Breast epithelium (tissue), 4 donors: ENCODE measurements around the gene ZNF575. TPM values are rescaled to one million over a fixed set of nuclear protein-coding genes. Genes with fewer than 3 reads are reported as not detected.
A peak's percentile ranks its signal among the peaks of the same experiment; 100 is the strongest.

Experiments used
- DNase-seq, 2 donors: peaks; one replicate each; pipeline ENCODE4 v3.0.0-alpha.2; 2019; ENCODE audit warnings: low spot score in 2 of 2
- H3K27ac ChIP-seq, 2 donors: fragments of 200-600 bp; sonication (generic) in 1 of 2; one replicate each; pipeline ENCODE4 v1.5.1; 2016 to 2019; ENCODE audit warnings: mild to moderate bottlenecking in 1 of 2
- H3K27me3 ChIP-seq, 2 donors: fragments of 200-600 bp; sonication (generic) in 1 of 2; one replicate each; pipeline versions ENCODE4 v1.5.1 to v1.6.0; 2017 to 2019; ENCODE audit warnings: control low read depth in 1 of 2, mild to moderate bottlenecking in 1 of 2
- H3K36me3 ChIP-seq: fragments of 200-600 bp; one replicate; pipeline ENCODE4 v1.5.1; 2019
- H3K4me1 ChIP-seq, 2 donors: fragments of 200-600 bp; sonication (generic); one replicate each; pipeline ENCODE4 v1.5.1; 2016 to 2019; ENCODE audit warnings: control low read depth in 1 of 2
- H3K4me3 ChIP-seq, 3 donors: fragments of 200-600 bp; sonication (generic); 1 replicate in 2 of 3; 2 replicates in 1 of 3; pipeline ENCODE4 v1.5.1; 2016 to 2019; ENCODE audit warnings: mild to moderate bottlenecking in 3 of 3, moderate library complexity in 2 of 3
- H3K9me3 ChIP-seq, 2 donors: fragments of 200-600 bp; sonication (generic) in 1 of 2; one replicate each; pipeline ENCODE4 v1.5.1; 2016 to 2019; ENCODE audit warnings: control low read depth in 1 of 2
- POLR2A ChIP-seq: fragments of 450-650 bp; IDR thresholded peaks from one replicate; pipeline ENCODE4 v1.6.1; 2016; ENCODE audit warnings: antibody characterized with exemption, mild to moderate bottlenecking, moderate library complexity
- POLR2AphosphoS5 ChIP-seq, 3 donors: sonication (generic); formaldehyde crosslinking; IDR thresholded peaks; one replicate each; pipeline ENCODE4 v1.6.1; 2017; ENCODE audit warnings: antibody characterized with exemption in 3 of 3
- intact Hi-C: fragments of 100-400 bp; cut with DNase I; formaldehyde crosslinking; loops from one replicate; pipeline ENCODE4 v1.15.1; 2023; ENCODE audit warnings: low total_unique reads
- total RNA-seq, 3 donors: library from RNA; depleted of rRNA; stranded (reverse); fragments of >200 nt; gene quantifications; one replicate each; pipeline ENCODE4 v1.1.0, GENCODE V29; 2016
- TF ChIP-seq, protein P1 (sequence below), 3 donors: fragments of 450-650 bp; IDR thresholded peaks; one replicate each; pipeline ENCODE4 v1.5.1; 2016 to 2017; ENCODE audit warnings: antibody characterized with exemption in 3 of 3, mild to moderate bottlenecking in 3 of 3, moderate library complexity in 3 of 3

The ZNF575 gene
- total RNA-seq, 3 donors from 2014 or later: 0.59 to 0.98 (median 0.64) TPM

DNA sequence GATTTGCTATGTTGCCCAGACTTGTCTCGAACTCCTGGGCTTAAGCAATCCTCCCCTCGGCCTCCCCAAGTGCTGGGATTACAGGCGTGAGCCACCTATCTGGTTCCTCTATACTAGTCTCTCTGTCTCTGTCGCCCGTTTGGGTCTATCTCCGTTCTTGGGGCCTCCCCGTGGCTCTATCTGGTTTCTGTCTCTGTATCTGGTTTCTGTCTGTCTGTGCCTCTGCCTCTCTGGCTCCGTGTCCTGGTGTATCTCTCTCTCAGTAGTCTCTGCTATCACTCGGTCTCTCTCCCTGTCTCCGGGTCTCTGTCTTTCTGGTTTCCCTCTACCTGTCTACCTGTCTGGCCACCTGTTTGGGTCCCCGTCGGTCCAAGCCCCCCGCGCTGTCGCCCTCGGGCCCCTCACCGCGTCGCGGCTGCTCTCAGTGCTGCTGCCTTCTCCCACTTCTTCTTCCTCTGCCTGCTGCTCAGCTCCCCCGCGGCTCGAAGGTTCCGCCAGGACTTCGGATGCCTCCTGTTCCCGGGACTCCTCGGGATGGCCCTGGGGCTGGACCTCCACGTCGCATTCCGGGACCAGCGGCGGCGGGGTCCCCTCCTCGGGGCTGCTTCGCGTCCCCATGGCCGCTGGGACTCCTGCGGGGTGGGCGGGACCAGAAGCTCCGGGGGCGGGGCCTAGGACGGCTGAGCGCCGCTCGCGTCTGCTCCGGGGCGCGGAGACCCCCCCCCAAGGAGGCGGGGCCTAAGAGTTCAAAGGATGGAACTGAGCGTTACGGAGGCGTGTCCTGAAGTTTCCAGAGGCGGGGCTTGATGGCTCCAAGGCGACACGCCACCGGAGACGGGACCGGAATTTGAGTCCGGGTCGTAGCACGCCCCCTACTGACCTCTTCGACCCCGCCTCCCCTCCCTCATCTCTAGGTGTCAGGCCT lies 29.2 kb upstream of the ZNF575 start:
- Histone ChIP-seq H3K4me3 (peak overlapping the region; percentile 62 to 97 (median 67)), H3K36me3 (no peaks in the 10 kb centered on the region), H3K9me3 (no peaks in the 10 kb centered on the region), H3K4me1 (peaks cover 0 to 3% of the 10 kb centered on the region in 2 donors), H3K27ac (peak overlapping the region; percentile 80 to 94), H3K27me3 (no peaks in the 10 kb centered on the region)
- TF ChIP-seq, protein P1, sequence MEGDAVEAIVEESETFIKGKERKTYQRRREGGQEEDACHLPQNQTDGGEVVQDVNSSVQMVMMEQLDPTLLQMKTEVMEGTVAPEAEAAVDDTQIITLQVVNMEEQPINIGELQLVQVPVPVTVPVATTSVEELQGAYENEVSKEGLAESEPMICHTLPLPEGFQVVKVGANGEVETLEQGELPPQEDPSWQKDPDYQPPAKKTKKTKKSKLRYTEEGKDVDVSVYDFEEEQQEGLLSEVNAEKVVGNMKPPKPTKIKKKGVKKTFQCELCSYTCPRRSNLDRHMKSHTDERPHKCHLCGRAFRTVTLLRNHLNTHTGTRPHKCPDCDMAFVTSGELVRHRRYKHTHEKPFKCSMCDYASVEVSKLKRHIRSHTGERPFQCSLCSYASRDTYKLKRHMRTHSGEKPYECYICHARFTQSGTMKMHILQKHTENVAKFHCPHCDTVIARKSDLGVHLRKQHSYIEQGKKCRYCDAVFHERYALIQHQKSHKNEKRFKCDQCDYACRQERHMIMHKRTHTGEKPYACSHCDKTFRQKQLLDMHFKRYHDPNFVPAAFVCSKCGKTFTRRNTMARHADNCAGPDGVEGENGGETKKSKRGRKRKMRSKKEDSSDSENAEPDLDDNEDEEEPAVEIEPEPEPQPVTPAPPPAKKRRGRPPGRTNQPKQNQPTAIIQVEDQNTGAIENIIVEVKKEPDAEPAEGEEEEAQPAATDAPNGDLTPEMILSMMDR (IDR thresholded peaks at IDR 0.05): no peak
- TF ChIP-seq POLR2AphosphoS5 (IDR thresholded peaks at IDR 0.05) (peak in 2 of 3 donors; percentile 13 to 54), POLR2A (no peak)
- peak; percentile 97 to 98 for DNase-seq
- intact Hi-C loops: no loop called here

DNA sequence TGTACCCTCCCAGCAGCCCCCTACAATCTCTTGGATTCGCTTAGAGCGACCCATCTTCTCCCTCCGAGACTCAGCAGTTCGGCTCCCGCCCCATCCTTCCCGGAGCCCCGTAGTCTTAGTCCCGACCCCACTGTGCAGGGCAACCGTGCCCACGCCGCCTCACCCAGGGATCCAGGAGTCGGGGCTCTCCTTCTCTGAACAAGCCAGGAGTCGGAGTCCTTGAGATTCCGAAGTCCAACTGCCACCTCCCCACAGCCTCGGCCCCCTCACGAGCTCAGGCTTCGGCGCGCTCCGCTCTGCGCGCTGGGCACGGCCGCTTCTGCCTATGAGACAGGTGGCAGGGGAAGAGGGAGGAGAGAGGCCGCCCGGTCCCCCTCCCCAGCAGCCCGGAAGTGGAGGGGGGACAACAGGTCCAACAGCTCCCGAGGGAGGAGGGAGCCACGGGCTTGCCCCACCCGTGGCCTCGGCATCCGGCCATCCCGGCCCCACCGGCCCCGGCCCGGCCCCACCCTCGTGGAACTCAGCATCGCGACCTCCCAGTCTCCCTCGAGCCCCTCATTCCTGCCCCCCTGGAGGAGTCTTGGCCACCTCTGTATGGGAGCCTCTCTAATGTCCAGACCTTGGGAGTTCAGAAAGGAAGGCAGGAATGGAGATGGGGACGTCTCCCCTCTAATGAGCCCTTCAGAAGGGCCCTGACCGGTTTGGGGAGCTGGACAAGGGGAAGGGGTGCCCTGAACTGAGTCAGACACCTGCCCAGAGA lies 28.4 kb upstream of the ZNF575 start, which contains the start of gene PHLDB3:
TSS of gene PHLDB3 (minus strand) at position 321 of the 760 bp plus-strand sequence. CDS start 628 bp downstream, outside the sequence.
- intact Hi-C loops: no loop called here
- peak within 1 kb of the TSS; percentile 80 to 94 for H3K27ac ChIP-seq
- no peaks in the 10 kb centered on the region for H3K9me3 ChIP-seq
- H3K27me3 ChIP-seq: no peaks in the 10 kb centered on the region
- H3K4me3 ChIP-seq: peak within 1 kb of the TSS; percentile 62 to 97 (median 67)
- TF ChIP-seq, protein P1 (IDR thresholded peaks at IDR 0.05): no peak
- TF ChIP-seq POLR2A (no peak), POLR2AphosphoS5 (IDR thresholded peaks at IDR 0.05) (no peak)
- H3K36me3 ChIP-seq: no peaks in the 10 kb centered on the region
- peaks cover 0 to 3% of the 10 kb centered on the region in 2 donors for H3K4me1 ChIP-seq
- peak; percentile 57 to 68 for DNase-seq

DNA sequence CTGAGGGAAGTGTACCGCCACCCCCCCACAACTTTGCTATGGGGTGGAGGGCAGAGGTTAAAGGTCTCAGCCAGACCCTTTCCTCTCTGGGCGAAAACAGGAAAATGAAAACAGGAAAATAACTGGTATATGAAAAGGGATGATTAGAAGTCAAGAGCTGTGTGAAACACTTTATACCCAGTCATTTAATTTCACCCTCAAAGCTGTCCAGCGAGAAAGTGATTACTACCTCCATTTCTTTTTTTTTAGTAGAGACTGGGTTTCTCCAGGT lies 27.9 kb upstream of the ZNF575 start:
- Histone ChIP-seq H3K4me1 (peaks cover 0 to 3% of the 10 kb centered on the region in 2 donors), H3K27me3 (no peaks in the 10 kb centered on the region), H3K36me3 (no peaks in the 10 kb centered on the region), H3K9me3 (no peaks in the 10 kb centered on the region), H3K4me3 (peak overlapping the region in 2 of 3 donors; percentile 67 to 97), H3K27ac (peak overlapping the region; percentile 80 to 94)
- TF ChIP-seq POLR2A: no peak
- TF ChIP-seq, protein P1 (IDR thresholded peaks at IDR 0.05): no peak
- no peak for TF ChIP-seq POLR2AphosphoS5 (IDR thresholded peaks at IDR 0.05)
- intact Hi-C loops: no loop called here
- DNase-seq: no peak

DNA sequence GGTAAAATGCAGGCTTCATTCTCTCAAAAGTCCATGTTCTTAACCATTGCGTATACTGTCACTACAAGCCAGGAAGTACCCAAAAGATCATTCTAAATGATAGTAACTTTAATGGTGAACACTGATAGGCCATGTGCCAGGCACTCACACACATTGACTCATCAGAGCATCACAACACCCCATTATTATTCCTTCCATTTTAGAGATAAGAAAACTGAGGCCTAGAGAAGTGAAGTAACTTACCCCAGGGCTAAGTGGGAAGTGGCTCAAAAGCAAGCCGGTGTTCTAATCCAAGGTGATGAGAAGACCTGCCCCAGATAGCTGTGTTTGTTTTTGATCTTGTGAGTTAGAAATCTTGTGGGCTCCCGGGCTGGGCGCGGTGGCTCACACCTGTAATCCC lies 27.0 kb upstream of the ZNF575 start:
- Histone ChIP-seq H3K27ac (no peak overlapping the region), H3K9me3 (no peaks in the 10 kb centered on the region), H3K4me3 (no peak overlapping the region), H3K27me3 (no peaks in the 10 kb centered on the region), H3K4me1 (peaks cover 0 to 3% of the 10 kb centered on the region in 2 donors), H3K36me3 (no peaks in the 10 kb centered on the region)
- DNase-seq: no peak
- intact Hi-C loops: no loop called here
- TF ChIP-seq, protein P1 (IDR thresholded peaks at IDR 0.05): no peak
- no peak for TF ChIP-seq POLR2A
- no peak for TF ChIP-seq POLR2AphosphoS5 (IDR thresholded peaks at IDR 0.05)

DNA sequence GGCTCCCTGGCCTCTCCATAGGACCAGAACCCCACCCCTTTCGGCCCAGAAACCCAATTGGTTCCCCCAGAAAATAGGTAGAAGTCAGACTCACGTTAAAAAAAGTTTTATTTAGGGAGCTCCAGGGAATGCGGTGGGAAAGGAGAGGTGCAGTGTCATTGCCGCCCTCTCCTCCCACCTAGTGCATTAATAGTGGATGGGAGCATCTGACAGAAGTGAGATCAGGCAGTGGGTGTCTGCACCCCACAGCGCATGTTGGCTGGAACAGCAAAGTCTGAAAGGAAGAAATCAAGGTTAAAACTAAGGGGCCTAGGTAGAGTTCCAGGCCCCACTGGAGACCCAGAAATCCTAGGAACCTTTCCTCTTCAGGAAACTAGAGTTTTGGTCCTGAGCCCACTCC lies 26.4 kb upstream of the ZNF575 start:
- DNase-seq: no peak
- H3K4me1 ChIP-seq: peaks cover 0 to 3% of the 10 kb centered on the region in 2 donors
- H3K27ac ChIP-seq: no peak overlapping the region
- TF ChIP-seq POLR2A (no peak), POLR2AphosphoS5 (IDR thresholded peaks at IDR 0.05) (no peak)
- TF ChIP-seq, protein P1 (IDR thresholded peaks at IDR 0.05): no peak
- no peaks in the 10 kb centered on the region for H3K36me3 ChIP-seq
- H3K4me3 ChIP-seq: no peak overlapping the region
- H3K9me3 ChIP-seq: no peaks in the 10 kb centered on the region
- intact Hi-C loops: no loop called here
- H3K27me3 ChIP-seq: no peaks in the 10 kb centered on the region
